ENCODE measurements around the gene MYL12A.

- TF ChIP-seq CTCF (IDR thresholded peaks at IDR 0.05; ENCODE audit: low read depth, low read length) (no peak), POLR2A (IDR thresholded peaks at IDR 0.05; ENCODE audit: extremely low read depth, insufficient read length) (no peak)
Observed at GRCh38 chr18:3273042-3273441, 25.4 kb downstream of the MYL12A start.

Data from NB4 (cell line).